Keratinocyte (primary cell): ENCODE measurements around the gene OCLN. TPM values are rescaled to one million over a fixed set of nuclear protein-coding genes. Genes with fewer than 3 reads are reported as not detected.
"Not testable (repeated sequence)": the region's sequence is repeated elsewhere in the genome, so short reads cannot be mapped to it uniquely, and the experiment has no call there.

Experiments
- DNase-seq: peaks from one replicate; pipeline ENCODE4 v3.0.0-alpha.2; 2011; ENCODE audit warnings: low read depth, missing footprints, low spot score
- FAIRE-seq: peaks from 2 replicates; lab custom pipeline; 2011; peaks lifted over from hg19 to GRCh38; lab: Jason Lieb, UNC
- H2AFZ ChIP-seq: 2 replicates; pipeline ENCODE4 v1.6.0; 2012; ENCODE audit warnings: low read length, control low read depth, inconsistent platforms; ENCODE audit not compliant: control insufficient read depth
- H3K27ac ChIP-seq: 2 replicates; pipeline ENCODE4 v1.5.1; 2011; ENCODE audit warnings: low read length; ENCODE audit not compliant: control insufficient read depth, insufficient read depth
- H3K27me3 ChIP-seq: 3 replicates; pipeline ENCODE4 v1.6.0; 2011; ENCODE audit warnings: low read length; ENCODE audit not compliant: control insufficient read depth, insufficient read depth; ENCODE audit errors: extremely low read depth
- H3K36me3 ChIP-seq, 2 experiments: 2 replicates in 1 of 2; 3 replicates in 1 of 2; pipeline ENCODE4 v1.5.1; 2011; ENCODE audit warnings: low read length in 2 of 2, mild to moderate bottlenecking in 1 of 2; ENCODE audit not compliant: control insufficient read depth in 2 of 2, insufficient read depth in 2 of 2; ENCODE audit errors: extremely low read depth in 1 of 2
- H3K4me1 ChIP-seq: 3 replicates; pipeline ENCODE4 v1.5.1; 2011; ENCODE audit warnings: low read length; ENCODE audit not compliant: control insufficient read depth, insufficient read depth; ENCODE audit errors: extremely low read depth
- H3K4me2 ChIP-seq: 3 replicates; pipeline ENCODE4 v1.6.0; 2011; ENCODE audit warnings: low read depth, low read length; ENCODE audit not compliant: control insufficient read depth, insufficient read depth; ENCODE audit errors: extremely low read depth
- H3K4me3 ChIP-seq, 3 experiments: fragments of 200-600 bp in 1 of 3; sonication (generic) in 1 of 3; 2 replicates in 2 of 3; 3 replicates in 1 of 3; pipeline ENCODE4 v1.5.1; 2011 to 2016; ENCODE audit warnings: low read length in 3 of 3, mild to moderate bottlenecking in 3 of 3, control low read depth in 2 of 3, inconsistent platforms in 1 of 3, low read depth in 1 of 3, mixed read lengths in 1 of 3, mixed run types in 1 of 3, moderate library complexity in 1 of 3; ENCODE audit not compliant: control insufficient read depth in 2 of 3, insufficient read depth in 2 of 3; ENCODE audit errors: extremely low read depth in 1 of 3
- H3K79me2 ChIP-seq: 2 replicates; pipeline ENCODE4 v1.6.0; 2012; ENCODE audit warnings: low read length; ENCODE audit not compliant: control insufficient read depth, insufficient read depth
- H3K9ac ChIP-seq: 3 replicates; pipeline ENCODE4 v1.6.0; 2011; ENCODE audit warnings: low read length; ENCODE audit not compliant: control insufficient read depth, insufficient read depth; ENCODE audit errors: extremely low read depth
- H3K9me1 ChIP-seq: 3 replicates; pipeline ENCODE4 v1.6.0; 2011; ENCODE audit warnings: low read length; ENCODE audit not compliant: control insufficient read depth, insufficient read depth; ENCODE audit errors: extremely low read depth
- H3K9me3 ChIP-seq: 2 replicates; pipeline ENCODE4 v1.5.1; 2012; ENCODE audit warnings: low read depth, low read length; ENCODE audit not compliant: control insufficient read depth
- H4K20me1 ChIP-seq: 3 replicates; pipeline ENCODE4 v1.6.0; 2011; ENCODE audit warnings: low read length; ENCODE audit not compliant: control insufficient read depth, insufficient read depth; ENCODE audit errors: extremely low read depth
- dilution Hi-C: fragments of 300-500 bp; cut with MboI; formaldehyde crosslinking; loops from one replicate; pipeline ENCODE4 v1.7.0; 2020; ENCODE audit warnings: low sequenced_read_pairs; ENCODE audit not compliant: extremely low pct_ligation_motif_present
- polyA plus RNA-seq, 5 experiments: library from polyadenylated mRNA; depleted of rRNA in 3 of 5; stranded (reverse) in 3 of 5; stranded (forward) in 1 of 5; unstranded in 1 of 5; fragments of >200 nt; gene quantifications; 1 replicate in 1 of 5; 2 replicates in 3 of 5; 3 replicates in 1 of 5; pipeline versions ENCODE4 v1.2.1 to v1.2.3, GENCODE V29; 2011 to 2012; ENCODE audit warnings: missing spikeins in 2 of 5, low read depth in 1 of 5, low replicate concordance in 1 of 5

OCLN gene
- polyA plus RNA-seq, 1 donor (not counting 4 experiments of a cell fraction or from before 2014, with no cell fraction given): 4.6 TPM

- FAIRE-seq, H3K4me1 ChIP-seq, dilution Hi-C loops, H3K79me2 ChIP-seq, H2AFZ ChIP-seq, H3K4me2 ChIP-seq, H4K20me1 ChIP-seq, H3K9me1 ChIP-seq, H3K27me3 ChIP-seq, H3K27ac ChIP-seq, DNase-seq, H3K9ac ChIP-seq, H3K4me3 ChIP-seq, H3K36me3 ChIP-seq, H3K9me3 ChIP-seq: not testable (repeated sequence)
Observed at GRCh38 chr5:69541347-69541746, 48.8 kb downstream of the OCLN start.

GRCh38 chr5:69542838-69543618, 50.4 kb downstream of the OCLN start:
- H3K27me3 ChIP-seq, FAIRE-seq, H2AFZ ChIP-seq, H3K9ac ChIP-seq, H3K4me1 ChIP-seq, H3K4me2 ChIP-seq, H3K4me3 ChIP-seq, H3K79me2 ChIP-seq, H3K9me3 ChIP-seq, DNase-seq, H3K27ac ChIP-seq, H4K20me1 ChIP-seq, H3K9me1 ChIP-seq, dilution Hi-C loops, H3K36me3 ChIP-seq: not testable (repeated sequence)

GRCh38 chr5:69544602-69545001, 52.0 kb downstream of the OCLN start:
- H3K79me2 ChIP-seq, H3K4me1 ChIP-seq, H3K27ac ChIP-seq, dilution Hi-C loops, FAIRE-seq, DNase-seq, H3K4me2 ChIP-seq, H3K4me3 ChIP-seq, H2AFZ ChIP-seq, H3K9ac ChIP-seq, H3K9me1 ChIP-seq, H3K9me3 ChIP-seq, H4K20me1 ChIP-seq, H3K27me3 ChIP-seq, H3K36me3 ChIP-seq: not testable (repeated sequence)
